K562 (cell line): ENCODE data around the gene PFAS. TPM values are rescaled to one million over a fixed set of nuclear protein-coding genes. Genes with fewer than 3 reads are reported as not detected.

Experiments used
- BCOR ChIP-seq: fragments of 450-650 bp; IDR thresholded peaks from 2 replicates; pipeline ENCODE4 v1.6.1; 2016
- CBFB ChIP-seq: sonication (generic); formaldehyde crosslinking; IDR thresholded peaks from 2 replicates; pipeline ENCODE4 v1.4.0; 2020; ENCODE audit warnings: mild to moderate bottlenecking, missing genetic modification reagents
- CEBPB ChIP-seq: fragments of 450-650 bp; IDR thresholded peaks from 2 replicates; pipeline ENCODE4 v1.6.1; 2016; ENCODE audit warnings: missing genetic modification characterization, missing compliant biosample characterization
- CREM ChIP-seq: IDR thresholded peaks from 2 replicates; pipeline ENCODE4 v1.6.1; 2014; ENCODE audit warnings: antibody characterized with exemption, low read depth
- GTF2E2 ChIP-seq: fragments of 200-800 bp; sonication (Bioruptor generic); IDR thresholded peaks from 2 replicates; pipeline ENCODE4 v1.6.1; 2016; ENCODE audit warnings: missing genetic modification characterization, missing compliant biosample characterization
- HDAC1 ChIP-seq, 2 experiments: fragments of 450-650 bp; IDR thresholded peaks; 2 replicates each; pipeline ENCODE4 v1.6.1; 2016 to 2017; ENCODE audit warnings: inconsistent platforms in 1 of 2, mild to moderate bottlenecking in 1 of 2, moderate library complexity in 1 of 2
- HMG20B ChIP-seq: fragments of 250-450 bp; sonication (Bioruptor Pico); IDR thresholded peaks from 2 replicates; pipeline ENCODE4 v1.5.0; 2021; ENCODE audit warnings: mild to moderate bottlenecking
- KAT7 ChIP-seq: sonication (generic); formaldehyde crosslinking; IDR thresholded peaks from 2 replicates; pipeline ENCODE4 v1.8.0; 2022; ENCODE audit warnings: missing genetic modification reagents, mild to moderate bottlenecking, borderline replicate concordance
- MED1 ChIP-seq: sonication (generic); formaldehyde crosslinking; IDR thresholded peaks from 2 replicates; pipeline ENCODE4 v1.8.1; 2023; ENCODE audit warnings: missing genetic modification reagents, borderline replicate concordance
- NEUROD1 ChIP-seq: fragments of 150-350 bp; IDR thresholded peaks from 2 replicates; pipeline ENCODE4 v1.6.1; 2014; ENCODE audit warnings: borderline replicate concordance, low read length, low read depth; ENCODE audit not compliant: partially characterized antibody
- NR2C1 ChIP-seq, 2 experiments: fragments of 450-650 bp; IDR thresholded peaks; 2 replicates each; pipeline ENCODE4 v1.6.1; 2017; ENCODE audit warnings: mild to moderate bottlenecking in 2 of 2, antibody characterized with exemption in 1 of 2, inconsistent platforms in 1 of 2, missing compliant biosample characterization in 1 of 2, missing genetic modification characterization in 1 of 2
- POLR2H ChIP-seq: IDR thresholded peaks from 2 replicates; pipeline ENCODE4 v1.6.1; 2016; ENCODE audit warnings: missing genetic modification characterization, low read depth, mild to moderate bottlenecking, control low read depth, missing compliant biosample characterization, moderate library complexity
- RBM15 ChIP-seq: fragments of 200-400 bp; formaldehyde crosslinking; IDR thresholded peaks from 2 replicates; pipeline ENCODE4 v1.6.1; 2018; ENCODE audit warnings: mild to moderate bottlenecking, low read length, moderate library complexity; ENCODE audit not compliant: insufficient read depth
- SIRT6 ChIP-seq: IDR thresholded peaks from one replicate; pipeline ENCODE4 v1.6.1; 2012; ENCODE audit warnings: low read depth, mild to moderate bottlenecking, control low read depth, inconsistent platforms, low read length, moderate library complexity
- TBP ChIP-seq: optimal IDR thresholded peaks from 2 replicates; pipeline ENCODE3; 2011; ENCODE audit warnings: low read depth, low read length, improper control_type of control experiment
- TEAD4 ChIP-seq, 2 experiments: sonication (generic) in 1 of 2; formaldehyde crosslinking in 1 of 2; IDR thresholded peaks; 2 replicates each; pipeline versions ENCODE4 v1.6.1 to v1.8.0; 2012 to 2022; ENCODE audit warnings: borderline replicate concordance in 1 of 2, inconsistent platforms in 1 of 2, low read length in 1 of 2, mild to moderate bottlenecking in 1 of 2, missing genetic modification reagents in 1 of 2
- YY1 ChIP-seq, 3 experiments: IDR thresholded peaks; 2 replicates each; pipeline ENCODE4 v1.6.1; 2011; ENCODE audit warnings: low read length in 2 of 3, mild to moderate bottlenecking in 2 of 3, moderate library complexity in 2 of 3, borderline replicate concordance in 1 of 3, control low read depth in 1 of 3, low read depth in 1 of 3; ENCODE audit not compliant: insufficient read depth in 3 of 3, insufficient replicate concordance in 2 of 3, control insufficient read depth in 1 of 3, insufficient read length in 1 of 3; ENCODE audit errors: extremely low read depth in 1 of 3
- ZC3H8 ChIP-seq: fragments of 450-650 bp; IDR thresholded peaks from 2 replicates; pipeline ENCODE4 v1.6.1; 2017
- ZFP91 ChIP-seq: sonication (generic); formaldehyde crosslinking; IDR thresholded peaks from 2 replicates; pipeline ENCODE4 v1.8.0; 2022; ENCODE audit warnings: mild to moderate bottlenecking, missing genetic modification reagents
- ZFX ChIP-seq: sonication (generic); formaldehyde crosslinking; IDR thresholded peaks from 2 replicates; pipeline ENCODE4 v1.8.0; 2022; ENCODE audit warnings: mild to moderate bottlenecking, missing genetic modification reagents, moderate library complexity
- ZNF124 ChIP-seq: sonication (generic); formaldehyde crosslinking; IDR thresholded peaks from 2 replicates; pipeline ENCODE4 v1.8.1; 2022; ENCODE audit warnings: missing genetic modification reagents
- ZNF23 ChIP-seq: fragments of 250-450 bp; sonication (Bioruptor Pico); IDR thresholded peaks from 2 replicates; pipeline ENCODE4 v1.4.0; 2020; ENCODE audit warnings: mild to moderate bottlenecking
- ZNF395 ChIP-seq: fragments of 200-800 bp; sonication (Bioruptor generic); IDR thresholded peaks from 2 replicates; pipeline ENCODE4 v1.6.1; 2017; ENCODE audit warnings: missing genetic modification characterization, missing compliant biosample characterization
- ZNF586 ChIP-seq: fragments of 450-650 bp; formaldehyde crosslinking; conservative IDR thresholded peaks from 2 replicates; pipeline ENCODE4 v1.4.0; 2020; ENCODE audit warnings: mild to moderate bottlenecking, moderate library complexity
- ZNF77 ChIP-seq: fragments of 250-450 bp; sonication (Bioruptor Pico); IDR thresholded peaks from 2 replicates; pipeline ENCODE4 v1.5.0; 2020
- ZZZ3 ChIP-seq: fragments of 450-650 bp; IDR thresholded peaks from 2 replicates; pipeline ENCODE4 v1.6.1; 2016; ENCODE audit warnings: antibody characterized with exemption, mild to moderate bottlenecking, moderate library complexity
- polyA plus RNA-seq, 8 experiments: library from polyadenylated mRNA; depleted of rRNA in 4 of 8; stranded (reverse) in 5 of 8; unstranded in 3 of 8; fragments of >200 nt; fragmentation: Nextera tagmentation in 2 of 8; fragmentation: Illumina TruSeq in 1 of 8; extraction: Ambion mirVana in 2 of 8; extraction: Trizol in 1 of 8; gene quantifications; 2 replicates each; pipeline versions ENCODE4 v1.2.1 to v1.2.3, GENCODE V29; 2011 to 2014; ENCODE audit warnings: inconsistent platforms in 1 of 8, missing spikeins in 1 of 8
- total RNA-seq, 7 experiments: library from RNA; depleted of rRNA in 6 of 7; stranded (reverse); fragments of >200 nt in 6 of 7; fragmentation: Illumina TruSeq in 2 of 7; extraction: Trizol in 2 of 7; gene quantifications; 2 replicates each; pipeline versions ENCODE4 v1.2.1 to v1.2.3, GENCODE V29; 2011 to 2021; ENCODE audit warnings: low replicate concordance in 1 of 7

PFAS gene
- total and polyA plus RNA-seq, 9 of the 15 experiments (the other 6 are each of a cell fraction or from before 2014, with no cell fraction given), result 11.6 to 131 (median 43.9) TPM

GRCh38 chr17:8221663-8222379 is 27.3 kb upstream of the PFAS start (continued):
- peak; percentile 100 for TF ChIP-seq TBP
- TF ChIP-seq HDAC1 (IDR thresholded peaks at IDR 0.05), result peak in 1 of 2 experiments; percentile 88; a peak in 2 of 4 replicates
- TF ChIP-seq ZC3H8, result no peak
- no peak for TF ChIP-seq HMG20B (CRISPR knock-in tag)
- peak; percentile 74 for TF ChIP-seq TEAD4 (IDR thresholded peaks at IDR 0.05; ENCODE audit: low read length)
- no peak for TF ChIP-seq TEAD4 (CRISPR knock-in tag; IDR thresholded peaks at IDR 0.05; ENCODE audit: borderline replicate concordance)
- no peak for TF ChIP-seq SIRT6
- TF ChIP-seq ZFX (CRISPR knock-in tag), result peak; percentile 67
- peak; percentile 79 for TF ChIP-seq CEBPB (tag)
- TF ChIP-seq ZZZ3, result no peak
- TF ChIP-seq MED1, result no peak
- TF ChIP-seq ZNF395 (CRISPR knock-in tag), result peak; percentile 80
- no peak for TF ChIP-seq ZNF23 (CRISPR knock-in tag)
- no peak for TF ChIP-seq ZNF77 (CRISPR knock-in tag)
- peak; percentile 99 for TF ChIP-seq POLR2H (tag)
- TF ChIP-seq BCOR, result peak; percentile 30; the same call in 1 of the 2 replicates
- TF ChIP-seq ZNF124 (CRISPR knock-in tag), result no peak
- TF ChIP-seq ZFP91 (CRISPR knock-in tag), result no peak
- TF ChIP-seq NEUROD1, result no peak
- no peak for TF ChIP-seq RBM15
- peak in 2 of 3 experiments; percentile 22 to 23 for TF ChIP-seq YY1 (IDR thresholded peaks at IDR 0.05; ENCODE audit: borderline replicate concordance in 1 of 3, control insufficient read depth in 1 of 3, extremely low read depth in 1 of 3, insufficient read depth in 3 of 3, insufficient read length in 1 of 3, insufficient replicate concordance in 2 of 3, low read depth in 1 of 3, low read length in 2 of 3)
- no peak for TF ChIP-seq CBFB (CRISPR knock-in tag)
- TF ChIP-seq NR2C1 (IDR thresholded peaks at IDR 0.05), result no peak
- no peak for TF ChIP-seq NR2C1 (tag; IDR thresholded peaks at IDR 0.05)
- TF ChIP-seq CREM, result 0 out of 2 replicates have a peak, but pooled peaks have one; percentile 13
- TF ChIP-seq ZNF586, result no peak
- TF ChIP-seq GTF2E2 (tag), result 0 out of 2 replicates have a peak, but pooled peaks have one; percentile 33
- TF ChIP-seq KAT7 (CRISPR knock-in tag), result no peak
